Lower lobe of right lung (tissue), 2 donors: ENCODE data around the gene GAS7. TPM values are rescaled to one million over a fixed set of nuclear protein-coding genes. Genes with fewer than 3 reads are reported as not detected.
"Not testable (repeated sequence)": the region's sequence is repeated elsewhere in the genome, so short reads cannot be mapped to it uniquely, and the experiment has no call there.

Experiments used
- ATAC-seq, 2 donors: fragments of 200-7000 bp; cut with Tn5 transposase; one replicate each; pipeline ENCODE4 v1.9.1; 2020 to 2022; ENCODE audit warnings: mild to moderate bottlenecking in 2 of 2, moderate library complexity in 2 of 2
- DNase-seq: peaks from one replicate; pipeline ENCODE4 v3.0.0-alpha.2; 2020
- H3K27ac ChIP-seq: fragments of 200-600 bp; one replicate; pipeline ENCODE4 v1.8.0; 2022
- H3K27me3 ChIP-seq: fragments of 200-600 bp; one replicate; pipeline ENCODE4 v1.8.0; 2022; ENCODE audit warnings: low read depth
- H3K36me3 ChIP-seq: fragments of 200-600 bp; one replicate; pipeline ENCODE4 v1.8.0; 2022; ENCODE audit warnings: mild to moderate bottlenecking
- H3K4me1 ChIP-seq: fragments of 200-600 bp; one replicate; pipeline ENCODE4 v1.8.0; 2022
- H3K4me3 ChIP-seq: fragments of 200-600 bp; one replicate; pipeline ENCODE4 v1.8.0; 2022; ENCODE audit warnings: mild to moderate bottlenecking
- H3K9me3 ChIP-seq: fragments of 200-600 bp; one replicate; pipeline ENCODE4 v1.8.0; 2022
- CTCF ChIP-seq: fragments of 200-600 bp; IDR thresholded peaks from one replicate; pipeline ENCODE4 v1.8.0; 2022; ENCODE audit warnings: antibody characterized with exemption, mild to moderate bottlenecking
- intact Hi-C: fragments of 100-400 bp; cut with DNase I; formaldehyde crosslinking; loops from one replicate; pipeline ENCODE4 v1.11.0; 2022
- total RNA-seq: library from RNA; stranded (reverse); fragmentation: NEBNext Ultra II Directional; extraction: Animal tissue kit (Norgen Biotek cat#: 25700); gene quantifications from one replicate; pipeline ENCODE4 v1.2.1, GENCODE V29; 2021
- donor health status: DM: no; HTN: yes; CAD: no; lungs with severe emphysema.

GAS7 gene
- total RNA-seq, 1 donor from 2014 or later: 54.1 TPM

DNA sequence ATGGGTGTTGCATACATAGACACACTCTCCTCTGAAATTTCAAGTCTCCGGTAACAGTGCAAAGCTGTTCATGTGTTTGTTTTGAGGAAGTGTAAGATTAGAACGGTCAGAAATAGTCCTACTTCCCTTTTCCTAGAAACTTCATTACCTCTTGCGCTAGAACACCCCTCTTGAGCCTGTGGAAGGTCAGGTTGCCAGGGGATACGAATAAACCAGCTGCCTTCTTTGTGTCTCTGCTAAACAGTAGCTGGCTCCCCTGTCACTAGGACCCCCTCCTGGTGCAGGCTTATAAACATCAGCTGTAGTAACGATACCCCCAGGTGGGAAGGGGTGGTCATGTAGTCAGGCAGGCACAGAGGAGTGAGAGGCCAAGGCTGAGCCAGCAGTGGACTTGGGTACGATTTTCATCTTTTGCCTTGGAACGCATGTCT lies 179.9 kb downstream of the GAS7 start:
- no peak for TF ChIP-seq CTCF
- no peaks in the 10 kb centered on the region for H3K9me3 ChIP-seq
- intact Hi-C loops: no loop called here
- H3K27me3 ChIP-seq: peaks cover 3% of the 10 kb centered on the region
- no peaks in the 10 kb centered on the region for H3K36me3 ChIP-seq
- no peak overlapping the region for H3K4me3 ChIP-seq
- DNase-seq: no peak
- ATAC-seq: peak; percentile 74 to 77
- H3K4me1 ChIP-seq: peaks cover 37% of the 10 kb centered on the region
- peak overlapping the region; percentile 49 for H3K27ac ChIP-seq

- H3K36me3 ChIP-seq, intact Hi-C loops, ATAC-seq, H3K9me3 ChIP-seq, H3K4me3 ChIP-seq, DNase-seq, H3K27me3 ChIP-seq: not testable (repeated sequence)
- Histone ChIP-seq H3K27ac (peak overlapping the region; percentile 6), H3K4me1 (peaks cover 45% of the 10 kb centered on the region)
Measured at GRCh38 chr17:10016958-10017570, 181.3 kb downstream of the GAS7 start.

DNA sequence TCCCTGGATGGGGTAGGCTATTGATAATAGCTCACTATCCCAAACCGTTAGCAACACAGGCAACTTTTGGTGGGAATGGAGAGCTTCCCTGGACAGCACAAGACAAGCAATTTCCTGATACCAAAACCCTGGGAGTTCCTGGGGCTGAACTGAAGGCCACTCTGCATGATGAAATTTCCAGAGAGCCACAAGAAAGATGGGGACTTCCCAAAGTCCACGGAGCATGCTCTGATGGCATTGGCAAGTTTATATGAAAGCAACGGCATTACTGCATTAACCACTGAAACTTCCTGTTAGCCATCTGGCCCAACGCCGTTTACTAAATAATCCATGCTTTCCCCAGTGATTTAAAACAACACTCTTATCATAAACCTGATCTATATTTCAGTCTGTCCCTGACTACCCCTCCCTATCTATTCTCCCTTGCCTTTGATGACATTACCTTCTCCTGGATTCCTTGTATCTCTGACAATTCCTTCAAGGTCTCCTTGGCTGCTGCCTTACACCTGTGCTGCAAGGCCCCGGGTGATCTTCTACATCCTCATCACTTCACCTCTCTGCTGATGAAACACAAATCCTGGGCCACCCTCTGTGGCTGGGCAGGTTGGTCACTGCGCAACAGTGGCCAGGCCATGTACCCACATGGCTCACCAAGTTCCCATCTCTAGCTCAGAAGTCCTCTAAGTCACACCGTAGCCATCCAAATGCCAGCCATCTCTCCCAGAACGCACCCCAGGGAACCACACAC lies 184.9 kb downstream of the GAS7 start:
- Histone ChIP-seq H3K4me3 (no peak overlapping the region), H3K27me3 (no peaks in the 10 kb centered on the region), H3K4me1 (peaks cover 19% of the 10 kb centered on the region), H3K9me3 (no peaks in the 10 kb centered on the region), H3K36me3 (no peaks in the 10 kb centered on the region), H3K27ac (no peak overlapping the region)
- TF ChIP-seq CTCF: no peak
- DNase-seq: no peak
- intact Hi-C loops: no loop called here
- ATAC-seq: peak; percentile 59 to 63

GRCh38 chr17:10010752-10011151 lies 187.7 kb downstream of the GAS7 start:
- Histone ChIP-seq H3K4me1 (peaks cover 13% of the 10 kb centered on the region), H3K4me3 (no peak overlapping the region), H3K27me3 (no peaks in the 10 kb centered on the region), H3K9me3 (no peaks in the 10 kb centered on the region), H3K36me3 (no peaks in the 10 kb centered on the region), H3K27ac (no peak overlapping the region)
- no peak for TF ChIP-seq CTCF
- ATAC-seq (no peak), DNase-seq (no peak)
- intact Hi-C loops: no loop called here

GRCh38 chr17:10003705-10004104 lies 194.7 kb downstream of the GAS7 start:
- ATAC-seq (no peak), DNase-seq (no peak)
- intact Hi-C loops: no loop called here
- no peaks in the 10 kb centered on the region for H3K9me3 ChIP-seq
- no peaks in the 10 kb centered on the region for H3K36me3 ChIP-seq
- no peaks in the 10 kb centered on the region for H3K27me3 ChIP-seq
- no peak overlapping the region for H3K4me3 ChIP-seq
- H3K27ac ChIP-seq: no peak overlapping the region
- peaks cover 4% of the 10 kb centered on the region for H3K4me1 ChIP-seq
- TF ChIP-seq CTCF: no peak

DNA sequence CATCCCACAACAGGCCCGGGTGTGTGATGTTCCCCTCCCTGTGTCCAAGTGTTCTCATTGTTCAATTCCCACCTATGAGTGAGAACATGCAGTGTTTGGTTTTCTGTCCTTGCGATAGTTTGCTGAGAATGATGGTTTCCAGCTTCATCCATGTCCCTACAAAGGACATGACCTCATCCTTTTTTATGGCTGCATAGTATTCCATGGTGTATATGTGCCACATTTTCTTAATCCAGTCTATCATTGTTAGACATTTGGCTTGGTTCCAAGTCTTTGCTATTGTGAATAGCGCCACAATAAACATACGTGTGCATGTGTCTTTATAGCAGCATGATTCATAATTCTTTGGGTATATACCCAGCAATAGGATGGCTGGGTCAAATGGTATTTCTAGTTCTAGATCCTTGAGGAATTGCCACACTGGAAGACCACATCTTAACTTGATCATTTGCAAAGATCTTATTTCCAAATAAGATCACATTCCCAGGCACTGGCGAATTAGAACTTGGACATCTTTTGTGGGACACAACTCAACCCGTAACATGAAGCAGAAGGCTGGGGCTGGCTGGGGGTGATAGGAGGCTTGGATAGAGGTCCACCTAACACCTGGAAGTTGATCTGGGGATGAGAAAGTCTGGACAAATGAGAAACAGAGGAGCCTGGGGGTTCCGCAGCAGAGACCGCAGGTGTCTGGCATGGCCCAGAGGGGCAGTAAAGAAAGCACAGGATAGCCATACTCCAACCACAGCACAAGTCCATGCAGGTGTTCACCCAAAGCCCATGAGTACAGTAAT lies 195.6 kb downstream of the GAS7 start:
- DNase-seq, ATAC-seq, H3K9me3 ChIP-seq, H3K27ac ChIP-seq, H3K36me3 ChIP-seq, H3K4me1 ChIP-seq, H3K27me3 ChIP-seq, intact Hi-C loops, H3K4me3 ChIP-seq: not testable (repeated sequence)
